GM18861 (cell line): ENCODE measurements around the gene MGAT5B.

Experiments
- ATAC-seq: cut with Tn5 transposase; IDR thresholded peaks from one replicate; pipeline ENCODE4 v1.9.1; 2021; ENCODE audit not compliant: unreplicated experiment

Gene MGAT5B

GRCh38 chr17:76998839-76999238, 130.6 kb downstream of the MGAT5B start:
- ATAC-seq, result no peak
